Cardiac fibroblast (primary cell): ENCODE data around the gene HS3ST3B1.

Source experiments
- DNase-seq, 2 donors: peaks; one replicate each; pipeline versions ENCODE4 v3.0.0 to v3.0.0-alpha.2; 2010; ENCODE audit warnings: low read depth in 2 of 2
- H3K4me3 ChIP-seq, 2 donors: replicated peaks in 1 of 2; 1 replicate in 1 of 2; 2 replicates in 1 of 2; pipeline ENCODE4 v1.5.1; 2011; ENCODE audit warnings: low read depth in 2 of 2, low read length in 2 of 2, mild to moderate bottlenecking in 2 of 2, moderate library complexity in 1 of 2
- CTCF ChIP-seq: IDR thresholded peaks from one replicate; pipeline ENCODE4 v1.5.1; 2011; ENCODE audit warnings: low read depth, mild to moderate bottlenecking, low read length, inconsistent platforms

The HS3ST3B1 gene

GRCh38 chr17:14320734-14321475 is 20.0 kb downstream of the HS3ST3B1 start:
- TF ChIP-seq CTCF, result no peak
- no peak for DNase-seq
- H3K4me3 ChIP-seq, result no peak overlapping the region

- DNase-seq, result no peak
- H3K4me3 ChIP-seq, result no peak overlapping the region
- TF ChIP-seq CTCF, result no peak
Observed at GRCh38 chr17:14321476-14321949, 20.6 kb downstream of the HS3ST3B1 start.

GRCh38 chr17:14321980-14322776 is 21.3 kb downstream of the HS3ST3B1 start:
- no peak for TF ChIP-seq CTCF
- no peak overlapping the region for H3K4me3 ChIP-seq
- no peak for DNase-seq

- no peak overlapping the region for H3K4me3 ChIP-seq
- no peak for DNase-seq
- TF ChIP-seq CTCF, result no peak
Observed at GRCh38 chr17:14323522-14323981, 22.7 kb downstream of the HS3ST3B1 start.

GRCh38 chr17:14325618-14326167 is 24.8 kb downstream of the HS3ST3B1 start:
- TF ChIP-seq CTCF, result no peak
- no peak for DNase-seq
- no peak overlapping the region for H3K4me3 ChIP-seq

- H3K4me3 ChIP-seq, result no peak overlapping the region
- no peak for DNase-seq
Observed at GRCh38 chr17:14329900-14330491, 29.1 kb downstream of the HS3ST3B1 start.

More at GRCh38 chr17:14329900-14330491, 29.1 kb downstream of the HS3ST3B1 start:
- no peak for TF ChIP-seq CTCF
